HG03175 (cell line): ENCODE data around the gene TYMP.

ENCODE experiments used
- ATAC-seq: cut with Tn5 transposase; IDR thresholded peaks from one replicate; pipeline ENCODE4 v1.9.1; 2021; ENCODE audit warnings: mild to moderate bottlenecking, moderate library complexity; ENCODE audit not compliant: unreplicated experiment

Gene TYMP

DNA sequence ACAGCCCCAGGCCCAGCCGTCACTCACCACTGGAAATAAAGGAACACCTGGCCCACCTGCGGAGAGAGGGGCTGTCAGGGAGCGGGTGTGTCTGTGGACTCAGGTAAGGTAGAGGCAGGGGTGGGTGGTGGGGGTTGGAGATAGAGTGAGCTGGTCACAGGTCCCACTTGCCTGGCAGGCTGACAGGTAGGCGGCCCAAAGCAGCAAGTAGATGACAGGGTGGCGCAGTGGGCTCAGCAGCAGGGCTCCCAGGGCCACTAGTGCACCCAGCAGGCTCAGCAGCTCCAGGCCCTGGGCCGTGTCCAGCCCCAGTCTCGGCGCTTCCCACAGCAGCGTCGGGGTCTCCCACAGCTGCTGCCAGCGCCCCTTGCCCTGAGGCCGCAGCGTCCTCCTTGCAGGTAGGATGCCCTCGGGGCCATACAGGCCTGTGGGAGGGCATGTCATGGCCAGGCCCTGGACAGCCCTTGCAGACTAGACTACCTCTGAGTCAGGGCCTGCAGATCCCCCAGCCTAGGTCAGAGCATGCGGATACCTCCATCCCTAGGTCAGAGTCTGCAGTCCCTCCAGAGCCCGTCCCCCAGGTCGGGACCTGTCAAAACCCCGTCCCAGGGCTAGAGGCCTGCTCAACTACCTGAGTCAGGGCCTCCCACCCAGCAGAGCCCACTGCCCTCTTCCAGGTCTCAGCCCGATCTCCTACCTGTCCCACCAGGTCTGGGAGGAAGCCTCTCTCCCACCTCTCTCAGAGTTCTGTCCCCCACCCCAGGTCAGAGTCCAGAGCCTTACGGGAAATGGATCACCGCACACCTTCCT lies 23.0 kb downstream of the TYMP start:
- ATAC-seq: no peak

DNA sequence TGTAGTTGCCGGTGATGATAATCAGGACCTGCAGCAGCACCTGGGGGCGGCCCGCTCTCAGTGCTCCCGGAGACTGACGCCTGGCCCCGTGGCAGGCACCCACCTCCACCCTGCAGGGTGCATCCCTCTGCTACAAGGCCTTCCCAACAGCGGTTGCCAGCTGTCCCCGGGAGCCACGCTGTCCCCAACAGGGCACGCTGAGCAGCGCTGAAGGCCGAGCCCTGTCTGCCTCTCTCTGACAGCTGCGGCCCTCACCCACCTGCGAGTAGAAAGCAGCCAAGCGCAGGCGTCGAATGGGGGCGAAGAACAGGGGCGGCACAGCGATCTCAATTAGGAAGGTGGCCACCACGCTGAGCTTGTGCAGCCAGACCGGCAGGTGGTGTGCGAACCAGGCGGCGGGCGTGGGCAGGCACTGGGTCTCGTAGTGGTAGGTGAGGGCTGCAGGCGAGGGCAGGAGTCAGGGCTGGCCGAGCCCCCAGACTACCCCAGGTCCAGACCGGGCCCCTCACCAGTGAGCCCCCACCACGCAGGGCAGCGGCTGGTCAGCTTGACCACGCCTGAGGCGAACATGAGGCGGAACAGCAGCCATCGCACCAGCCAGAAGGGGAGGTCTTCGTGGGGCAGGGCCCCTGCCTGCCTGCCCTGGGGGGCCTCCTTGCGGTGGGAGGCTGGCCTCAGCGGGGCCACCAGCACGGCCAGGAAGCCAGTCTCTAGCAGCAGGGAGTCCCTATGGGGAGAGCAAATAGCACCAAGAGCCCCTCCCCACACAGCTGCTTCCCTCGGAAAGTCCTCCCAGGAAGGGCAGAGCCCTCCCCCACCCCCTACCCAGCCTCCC lies 23.8 kb downstream of the TYMP start:
- ATAC-seq: no peak

DNA sequence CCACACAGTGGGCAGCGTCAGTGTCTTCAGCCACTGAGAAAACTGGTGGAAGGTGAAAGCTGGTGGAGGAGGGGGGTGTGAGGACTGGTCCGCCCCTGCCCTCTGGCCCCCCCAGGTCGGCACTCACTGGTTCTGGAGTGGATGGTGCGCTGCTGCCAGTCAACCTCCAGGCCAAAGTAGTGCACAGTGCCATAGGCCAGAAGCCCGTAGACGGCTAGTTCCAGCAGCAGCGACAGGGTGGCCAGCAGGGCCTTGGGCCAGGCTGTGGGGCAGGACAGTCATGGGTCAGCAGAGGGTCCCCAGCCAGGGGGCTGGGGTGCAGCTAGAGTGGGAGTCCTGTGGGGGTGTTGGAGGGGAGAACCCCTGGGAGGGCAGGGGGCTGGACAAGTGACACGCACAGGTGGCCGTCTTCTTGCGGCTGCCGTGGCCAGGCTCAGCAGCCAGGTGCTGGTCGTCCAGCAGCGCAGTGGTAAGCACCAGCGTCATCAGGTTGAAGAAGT lies 24.5 kb downstream of the TYMP start:
- ATAC-seq: no peak

DNA sequence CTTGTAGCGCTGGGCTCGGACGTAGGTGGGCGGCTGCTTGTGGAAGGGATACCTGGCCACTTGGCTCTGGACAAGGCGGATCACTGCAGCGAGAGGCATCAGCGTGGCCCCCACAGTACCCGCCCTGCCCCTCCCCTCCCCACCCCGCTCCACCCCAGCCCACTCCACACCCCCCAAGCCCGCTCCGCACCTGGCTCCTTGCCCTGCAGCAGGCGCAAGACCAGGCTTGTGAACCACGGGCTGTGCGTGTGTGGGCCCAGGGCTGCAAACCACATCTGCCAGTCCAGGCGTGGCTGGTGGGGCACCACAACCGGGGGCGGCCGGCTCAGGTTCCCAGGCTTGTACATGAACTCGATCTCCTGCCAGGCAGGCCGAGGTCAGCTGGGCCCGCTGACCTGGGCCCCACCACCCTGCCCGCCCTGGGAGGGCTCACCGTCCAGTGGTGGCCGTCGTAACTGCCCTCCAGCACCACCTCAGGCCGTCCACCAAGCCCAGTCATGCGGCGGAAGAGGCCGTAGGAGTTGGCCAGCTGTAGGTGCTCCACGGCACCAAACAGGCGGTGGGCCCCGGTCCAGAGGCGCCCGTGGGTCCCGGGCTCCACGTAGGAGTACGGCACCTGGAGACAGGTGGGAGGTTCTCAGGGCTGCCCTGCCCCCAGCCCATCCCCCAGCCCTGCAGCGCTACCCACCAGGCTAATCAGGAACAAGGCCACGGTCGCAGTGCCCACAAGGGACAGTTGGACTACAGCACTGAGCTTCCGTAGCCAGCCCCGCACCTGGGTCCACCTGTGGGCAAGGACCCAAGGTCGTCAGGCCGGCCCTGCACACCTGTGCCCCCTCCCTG lies 25.2 kb downstream of the TYMP start:
- ATAC-seq: no peak

DNA sequence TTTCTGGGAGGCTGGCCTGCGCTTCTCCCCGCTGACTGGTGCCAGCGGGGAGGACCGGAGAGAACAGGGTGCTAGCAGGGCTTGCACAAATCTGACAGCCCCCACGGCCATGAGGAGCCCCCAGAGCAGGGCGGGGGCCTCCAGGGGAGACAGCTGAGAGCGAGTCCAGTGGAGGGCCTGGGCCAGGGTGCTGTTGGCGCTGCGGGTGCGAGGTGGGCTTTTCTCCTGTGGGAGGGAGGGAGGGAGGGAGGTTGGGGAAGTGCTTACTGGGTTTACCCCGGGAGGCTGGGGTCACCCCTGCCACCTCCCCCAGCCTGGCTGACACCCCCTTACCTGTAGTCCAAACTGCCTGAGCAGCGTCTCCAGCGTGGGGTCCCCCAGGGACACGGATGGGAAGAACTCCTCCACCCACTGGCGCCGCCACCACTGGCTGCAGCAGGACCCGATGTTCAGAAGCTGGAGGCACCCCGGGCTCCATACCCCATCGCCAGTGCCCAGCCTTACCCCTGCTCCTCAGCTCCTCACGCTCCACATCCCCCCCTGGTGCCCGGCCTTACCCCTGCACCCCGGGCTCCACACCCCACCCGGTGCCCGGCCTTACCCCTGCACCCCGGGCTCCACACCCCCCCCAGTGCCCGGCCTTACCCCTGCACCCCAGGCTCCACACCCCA lies 26.2 kb downstream of the TYMP start:
- no peak for ATAC-seq

DNA sequence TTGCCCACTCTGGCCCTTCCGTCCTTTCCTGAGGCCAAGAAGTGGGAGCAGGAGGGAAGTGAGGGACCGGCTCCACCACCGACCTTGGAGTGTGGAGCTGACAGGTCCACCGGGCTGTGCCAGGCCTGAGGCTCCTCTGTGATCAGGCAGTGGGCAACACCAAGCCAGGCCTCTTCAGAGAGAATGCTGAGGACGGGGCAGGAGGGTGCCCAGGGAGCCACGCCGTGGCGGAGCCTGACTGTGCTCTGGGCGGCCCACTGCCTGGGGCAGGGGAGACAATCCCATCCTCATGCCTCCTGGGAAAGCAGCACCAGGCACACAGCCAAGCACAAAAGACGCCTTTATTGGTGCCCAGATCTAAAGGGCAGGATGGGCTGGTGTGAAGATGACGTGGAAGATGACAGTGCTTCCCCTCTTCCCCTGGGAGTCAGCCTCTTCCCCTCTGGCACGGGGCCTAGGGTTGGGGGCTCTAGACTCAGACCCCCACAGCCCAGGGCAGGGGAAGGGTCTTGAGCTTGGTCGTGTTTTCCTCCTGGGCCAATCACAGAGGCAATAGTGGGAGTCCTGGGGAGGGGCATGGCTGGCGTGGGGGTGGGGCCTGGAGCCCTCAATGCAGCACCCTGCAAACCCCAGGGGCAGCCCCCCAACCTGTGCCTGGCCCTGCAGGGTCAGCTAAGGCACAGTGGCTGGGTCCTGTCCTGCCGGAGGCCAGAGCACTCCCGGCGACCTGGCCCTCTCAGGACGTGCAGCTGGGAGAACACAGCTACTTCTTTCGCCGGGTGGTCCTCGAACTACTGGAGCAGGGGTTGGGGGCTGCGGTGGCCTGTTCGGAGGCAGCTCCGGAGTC lies 27.0 kb downstream of the TYMP start:
- no peak for ATAC-seq

DNA sequence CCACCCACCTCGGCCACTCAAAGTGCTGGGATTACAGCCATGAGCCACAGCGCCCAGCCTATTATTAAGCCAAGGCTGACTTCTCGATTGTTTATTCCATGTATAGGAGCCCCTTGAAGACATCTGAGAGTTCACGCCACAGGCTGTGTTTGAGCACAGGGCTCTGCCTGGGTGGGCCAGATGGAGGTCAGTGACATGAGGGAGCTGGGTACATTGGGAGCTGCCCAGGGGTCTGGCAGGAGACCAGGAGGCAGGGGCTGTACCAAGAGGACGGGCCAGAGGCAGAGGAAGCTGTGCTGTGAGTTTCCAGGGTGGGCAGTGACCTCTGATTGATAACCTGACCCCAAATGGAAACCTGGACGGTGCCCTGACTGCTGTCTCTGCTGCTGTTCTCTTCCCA lies 27.7 kb downstream of the TYMP start:
- no peak for ATAC-seq

DNA sequence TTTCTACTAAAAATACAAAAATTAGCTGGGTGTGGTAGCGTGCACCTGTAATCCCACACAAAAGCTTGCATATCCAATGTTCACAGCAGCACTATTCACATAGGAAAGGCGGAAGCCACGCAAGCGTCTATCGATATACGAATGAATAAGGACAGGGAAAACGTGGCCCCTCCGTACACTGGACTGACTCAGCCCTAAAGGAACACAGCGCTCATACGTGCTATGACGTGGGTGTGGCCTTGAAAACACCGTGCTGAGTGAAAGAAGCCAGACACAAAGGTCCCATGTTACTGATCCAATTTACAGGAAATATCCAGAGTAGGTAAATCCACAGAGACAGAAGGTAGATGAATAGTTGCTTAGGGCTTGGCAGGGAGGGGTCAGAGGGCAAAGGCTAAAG lies 29.4 kb downstream of the TYMP start:
- ATAC-seq: no peak

DNA sequence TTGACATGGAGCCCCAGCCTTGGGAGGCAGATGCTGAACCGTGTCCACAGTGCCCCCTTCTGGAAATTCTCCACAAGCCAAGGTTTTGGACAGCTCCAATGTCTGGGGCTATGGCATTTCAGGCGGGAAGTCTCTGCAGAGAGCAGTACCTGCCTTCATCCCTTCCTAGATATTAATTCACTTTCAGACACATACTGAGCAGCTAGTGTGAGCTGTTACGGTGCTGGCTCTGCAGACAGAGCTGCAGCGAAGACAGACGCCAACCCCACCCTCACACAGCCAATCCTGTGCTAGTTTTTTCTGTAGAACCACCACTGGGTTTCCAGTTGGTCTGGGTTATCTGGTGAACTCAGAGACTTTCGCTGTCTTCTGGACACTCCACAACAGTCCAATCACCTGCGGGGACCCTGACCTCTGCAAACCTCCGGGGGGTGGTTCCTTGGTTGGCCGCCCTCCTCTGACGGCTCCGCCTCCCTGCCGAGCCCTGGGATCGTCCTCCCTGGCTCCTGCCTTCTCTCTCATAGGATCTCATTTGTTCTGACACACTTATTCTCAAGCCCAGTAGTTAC lies 31.4 kb downstream of the TYMP start:
- no peak for ATAC-seq

DNA sequence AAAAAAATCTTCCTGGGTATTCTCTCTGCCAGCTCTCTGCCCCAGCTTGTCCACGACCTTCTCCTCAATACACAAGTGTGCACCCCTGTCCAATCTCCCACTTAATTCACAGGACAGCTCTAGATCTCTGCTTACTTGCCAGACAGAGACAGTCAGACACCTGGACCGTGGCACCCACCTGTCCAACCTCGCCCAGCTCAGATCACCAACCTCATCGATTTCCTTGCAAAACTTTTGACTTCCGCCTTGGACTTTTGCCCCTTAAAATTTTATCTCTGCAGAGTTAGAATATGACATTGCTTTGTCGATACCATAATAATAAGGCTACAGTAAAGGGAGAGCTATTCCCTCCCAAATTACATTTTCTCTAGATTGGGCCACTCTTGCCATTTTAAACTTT lies 32.7 kb downstream of the TYMP start:
- no peak for ATAC-seq

DNA sequence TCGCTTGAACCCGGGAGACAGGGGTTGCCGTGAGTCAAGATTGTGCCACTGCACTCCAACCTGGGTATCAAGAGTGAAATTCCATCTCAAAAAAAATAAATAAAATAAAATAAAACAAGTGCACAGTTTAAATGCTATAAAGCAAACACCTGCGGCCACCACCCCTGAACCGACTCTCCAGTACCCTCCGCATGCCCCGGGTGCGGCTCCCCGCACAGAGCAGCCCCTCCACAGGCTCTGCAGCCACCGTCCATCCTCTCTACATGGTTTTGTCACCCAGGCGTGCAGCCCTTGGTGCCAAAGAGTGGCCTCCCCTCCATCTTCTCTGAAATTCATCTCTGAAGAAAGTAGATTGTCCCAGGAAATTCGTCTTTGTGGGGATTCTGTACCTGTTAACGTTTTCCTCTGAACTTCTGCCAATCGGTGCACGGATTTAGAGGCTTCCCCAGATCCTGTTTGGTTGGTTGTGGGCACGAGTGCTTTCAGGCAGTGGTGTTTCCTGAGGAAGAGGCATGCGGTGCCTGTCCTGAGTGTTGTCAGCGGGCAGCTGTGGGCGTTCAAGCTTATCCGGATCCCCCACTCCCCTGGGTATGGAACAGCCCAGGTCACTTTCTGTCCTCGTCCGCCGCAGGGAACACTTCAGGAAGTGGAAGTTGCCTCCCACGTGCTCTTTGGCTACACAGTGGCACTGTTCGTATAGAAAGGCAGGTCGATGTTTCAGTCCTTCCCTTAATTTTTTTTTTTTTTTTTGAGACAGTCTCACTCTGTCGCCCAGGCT lies 39.1 kb downstream of the TYMP start:
- no peak for ATAC-seq

DNA sequence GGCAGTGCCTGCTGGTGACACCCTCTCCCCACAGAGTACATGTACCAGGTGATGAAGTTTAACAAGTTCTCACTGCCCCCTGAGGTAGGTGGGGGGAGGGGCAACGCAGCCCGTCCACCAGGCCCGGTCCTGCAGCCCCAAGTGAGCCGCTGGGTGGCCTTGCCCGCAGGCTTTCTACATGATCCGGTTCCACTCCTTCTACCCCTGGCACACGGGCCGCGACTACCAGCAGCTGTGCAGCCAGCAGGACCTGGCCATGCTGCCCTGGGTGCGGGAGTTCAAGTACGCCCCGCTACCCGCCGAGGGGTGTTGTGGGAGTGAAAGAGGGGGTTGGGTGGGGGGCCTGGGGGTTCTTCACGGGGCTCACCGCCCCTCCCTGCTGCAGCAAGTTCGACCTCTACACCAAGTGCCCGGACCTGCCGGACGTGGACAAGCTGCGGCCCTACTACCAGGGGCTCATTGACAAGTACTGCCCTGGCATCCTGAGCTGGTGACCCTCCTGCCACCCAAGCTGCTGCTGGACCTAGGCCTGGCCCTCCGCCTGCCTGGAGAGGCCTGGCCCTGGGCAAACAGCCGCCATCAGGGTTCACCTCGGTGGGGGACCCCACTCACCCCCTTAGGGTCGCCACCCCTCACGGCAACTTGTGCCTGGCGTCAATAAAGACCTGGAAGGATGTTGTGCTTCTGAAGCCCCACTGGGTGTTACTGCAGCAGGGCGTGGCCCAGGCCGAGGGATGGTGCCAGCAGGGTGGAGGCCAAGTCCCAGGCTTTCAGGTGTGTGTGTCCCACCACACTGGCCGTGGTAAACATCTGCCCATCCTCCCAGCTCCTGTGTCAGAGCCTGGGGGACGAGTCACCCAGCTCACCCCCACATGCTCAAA lies 40.2 kb downstream of the TYMP start:
- no peak for ATAC-seq

DNA sequence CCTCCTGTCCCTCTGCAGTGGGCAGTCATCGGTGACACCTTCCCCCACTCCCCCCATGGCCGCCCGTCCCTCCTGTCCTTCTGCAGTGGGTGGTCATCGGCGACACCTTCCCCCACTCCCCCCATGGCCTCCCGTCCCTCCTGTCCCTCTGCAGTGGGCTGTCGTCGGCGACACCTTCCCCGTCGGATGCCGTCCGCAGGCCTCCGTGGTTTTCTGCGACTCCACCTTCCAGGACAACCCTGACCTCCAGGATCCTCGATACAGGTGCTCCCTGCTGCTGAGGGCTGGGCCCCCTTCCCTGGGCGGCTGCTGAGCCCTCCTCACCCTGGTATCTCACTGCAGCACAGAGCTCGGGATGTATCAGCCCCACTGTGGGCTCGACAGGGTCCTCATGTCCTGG lies 40.9 kb downstream of the TYMP start:
- ATAC-seq: no peak

DNA sequence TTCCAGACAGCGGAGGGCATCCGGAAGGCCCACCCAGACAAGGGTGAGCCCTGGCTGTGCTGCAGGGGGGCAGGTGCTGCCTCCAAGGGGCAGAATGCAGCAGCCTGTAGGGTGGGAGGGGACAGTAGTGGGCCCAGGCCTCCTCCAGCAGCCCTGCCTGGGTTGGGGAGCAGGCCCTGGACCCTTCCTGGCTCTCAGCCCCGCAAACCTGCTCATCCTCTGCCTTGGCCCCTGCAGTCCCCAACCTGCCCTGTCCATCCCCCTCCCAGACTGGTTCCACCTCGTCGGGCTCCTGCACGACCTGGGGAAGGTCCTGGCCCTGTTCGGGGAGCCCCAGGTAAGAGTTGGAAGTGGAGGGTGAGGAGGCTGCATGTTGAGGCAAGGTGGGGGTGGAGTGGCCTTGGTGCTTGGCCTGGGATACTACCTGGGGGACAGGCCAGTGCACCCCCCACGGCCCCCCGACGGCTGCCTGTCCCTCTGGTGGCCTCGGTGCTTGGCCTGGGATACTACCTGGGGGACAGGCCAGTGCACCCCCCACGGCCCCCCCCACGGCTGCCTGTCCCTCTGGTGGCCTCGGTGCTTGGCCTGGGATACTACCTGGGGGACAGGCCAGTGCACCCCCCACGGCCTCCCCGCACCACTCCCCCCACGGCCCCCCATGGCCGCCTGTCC lies 41.7 kb downstream of the TYMP start:
- no peak for ATAC-seq

DNA sequence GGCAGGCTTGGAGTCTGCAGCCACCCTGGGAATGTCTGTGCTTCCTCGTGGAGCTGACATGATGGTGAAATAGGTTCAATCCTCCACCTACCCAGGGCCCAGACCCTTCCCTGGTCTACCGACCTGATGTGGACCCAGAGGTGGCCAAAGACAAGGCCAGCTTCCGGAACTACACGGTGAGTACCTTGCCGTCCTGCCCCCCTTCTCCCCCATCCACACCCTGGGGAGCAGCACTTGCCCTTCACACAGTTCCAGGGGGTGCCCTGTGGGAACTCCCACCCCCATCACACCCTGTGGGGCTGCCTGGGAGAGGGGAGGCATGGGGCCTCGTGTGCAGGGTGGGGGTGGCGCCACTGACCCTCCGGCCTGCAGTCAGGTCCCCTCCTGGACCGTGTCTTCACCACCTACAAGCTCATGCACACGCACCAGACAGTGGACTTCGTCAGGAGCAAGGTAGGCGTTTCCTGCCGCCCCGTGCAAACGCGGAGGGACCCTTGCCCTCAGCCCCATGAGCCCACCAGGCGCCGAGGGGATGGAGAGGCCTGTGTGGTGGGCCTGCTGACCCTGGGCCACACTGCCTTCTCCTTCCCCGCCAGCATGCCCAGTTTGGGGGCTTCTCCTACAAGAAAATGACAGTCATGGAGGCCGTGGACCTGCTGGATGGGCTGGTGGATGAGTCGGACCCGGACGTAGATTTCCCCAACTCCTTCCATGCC lies 42.4 kb downstream of the TYMP start:
- no peak for ATAC-seq

DNA sequence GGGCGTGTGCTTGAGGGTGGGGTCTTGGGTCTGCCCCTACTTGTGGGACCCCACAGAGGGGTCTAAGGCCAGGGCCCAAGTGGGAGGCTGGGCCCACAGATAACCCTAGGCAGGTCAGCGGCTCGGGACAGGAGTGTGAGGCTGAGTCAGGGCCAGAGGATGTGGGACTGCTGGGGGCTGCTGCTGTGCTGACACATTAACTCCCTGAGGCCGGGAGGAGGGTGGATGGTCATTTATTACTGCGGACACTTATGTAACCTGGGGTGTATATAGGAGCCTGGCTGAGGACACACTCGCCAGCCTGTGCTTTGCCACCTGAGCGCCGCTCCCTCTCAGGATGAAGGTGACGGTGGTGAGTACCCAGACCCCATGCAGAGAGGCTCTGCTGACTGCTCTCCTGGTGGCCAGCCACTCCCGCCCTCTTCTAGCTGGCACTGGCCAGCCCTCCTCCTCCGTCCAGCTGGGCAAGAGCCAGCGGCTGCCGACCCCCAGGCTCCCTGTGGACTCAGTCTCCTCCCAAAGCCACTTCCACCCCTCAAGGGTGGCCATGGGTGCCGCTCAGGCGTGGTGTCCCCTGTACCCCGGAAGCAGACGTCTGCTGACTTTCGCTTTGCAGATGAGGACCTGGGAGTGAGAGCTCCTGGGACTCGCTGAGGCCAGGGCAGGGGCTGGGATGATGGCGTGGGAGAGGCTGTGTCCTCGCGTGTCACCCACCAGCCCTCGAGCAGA lies 43.1 kb downstream of the TYMP start, which contains the start of gene MIOX:
Gene MIOX (plus strand): TSS at position 299 of the 729 bp plus-strand sequence. CDS start 39 bp downstream, at position 338.
- no peak for ATAC-seq
